ENCODE results near the gene MYLK2.

DNA sequence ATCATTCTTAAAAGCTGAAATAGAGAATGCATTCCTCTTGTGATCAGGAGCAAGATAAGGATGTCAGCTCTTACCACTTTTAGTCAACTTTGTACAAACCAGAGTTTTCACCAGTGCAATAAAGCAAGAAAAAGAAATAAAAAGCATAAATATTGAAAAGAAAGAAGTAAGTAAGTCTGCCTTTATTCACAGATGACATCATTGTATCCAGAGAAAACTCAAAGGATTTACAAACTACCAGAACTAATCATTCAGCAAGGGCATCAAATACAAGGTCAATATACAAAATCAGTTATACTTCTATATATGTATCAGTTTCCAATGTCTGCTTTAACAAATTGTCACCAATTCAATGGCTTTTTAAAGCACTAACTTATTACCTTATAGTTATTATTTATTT is 64.7 kb downstream of the MYLK2 start:
- TF ChIP-seq POLR2AphosphoS5 (IDR thresholded peaks at IDR 0.05; ENCODE audit: low read depth, low read length) = no peak
- TF ChIP-seq, protein P1, sequence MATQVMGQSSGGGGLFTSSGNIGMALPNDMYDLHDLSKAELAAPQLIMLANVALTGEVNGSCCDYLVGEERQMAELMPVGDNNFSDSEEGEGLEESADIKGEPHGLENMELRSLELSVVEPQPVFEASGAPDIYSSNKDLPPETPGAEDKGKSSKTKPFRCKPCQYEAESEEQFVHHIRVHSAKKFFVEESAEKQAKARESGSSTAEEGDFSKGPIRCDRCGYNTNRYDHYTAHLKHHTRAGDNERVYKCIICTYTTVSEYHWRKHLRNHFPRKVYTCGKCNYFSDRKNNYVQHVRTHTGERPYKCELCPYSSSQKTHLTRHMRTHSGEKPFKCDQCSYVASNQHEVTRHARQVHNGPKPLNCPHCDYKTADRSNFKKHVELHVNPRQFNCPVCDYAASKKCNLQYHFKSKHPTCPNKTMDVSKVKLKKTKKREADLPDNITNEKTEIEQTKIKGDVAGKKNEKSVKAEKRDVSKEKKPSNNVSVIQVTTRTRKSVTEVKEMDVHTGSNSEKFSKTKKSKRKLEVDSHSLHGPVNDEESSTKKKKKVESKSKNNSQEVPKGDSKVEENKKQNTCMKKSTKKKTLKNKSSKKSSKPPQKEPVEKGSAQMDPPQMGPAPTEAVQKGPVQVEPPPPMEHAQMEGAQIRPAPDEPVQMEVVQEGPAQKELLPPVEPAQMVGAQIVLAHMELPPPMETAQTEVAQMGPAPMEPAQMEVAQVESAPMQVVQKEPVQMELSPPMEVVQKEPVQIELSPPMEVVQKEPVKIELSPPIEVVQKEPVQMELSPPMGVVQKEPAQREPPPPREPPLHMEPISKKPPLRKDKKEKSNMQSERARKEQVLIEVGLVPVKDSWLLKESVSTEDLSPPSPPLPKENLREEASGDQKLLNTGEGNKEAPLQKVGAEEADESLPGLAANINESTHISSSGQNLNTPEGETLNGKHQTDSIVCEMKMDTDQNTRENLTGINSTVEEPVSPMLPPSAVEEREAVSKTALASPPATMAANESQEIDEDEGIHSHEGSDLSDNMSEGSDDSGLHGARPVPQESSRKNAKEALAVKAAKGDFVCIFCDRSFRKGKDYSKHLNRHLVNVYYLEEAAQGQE (IDR thresholded peaks at IDR 0.05; ENCODE audit: insufficient read depth in 1 of 2, low read depth in 2 of 2, low read length in 2 of 2) = no peak
- no peak for TF ChIP-seq FOXP2 (optimal IDR thresholded peaks at IDR 0.05; ENCODE audit: borderline replicate concordance, extremely low read depth, extremely low read length, insufficient read depth)
- TF ChIP-seq TAF1 (IDR thresholded peaks at IDR 0.05; ENCODE audit: borderline replicate concordance, insufficient read depth, low read length) = no peak
